C4-2B (cell line): Measurements from ENCODE around the gene C1QTNF9B.
"Not testable (repeated sequence)": the region's sequence is repeated elsewhere in the genome, so short reads cannot be mapped to it uniquely, and the experiment has no call there.

Source experiments
- H3K27ac ChIP-seq: fragments of 450-650 bp; 2 replicates; pipeline ENCODE4 v1.5.1; 2017
- CTCF ChIP-seq: fragments of 450-650 bp; conservative IDR thresholded peaks from 2 replicates; pipeline ENCODE4 v1.5.1; 2017; ENCODE audit warnings: mild to moderate bottlenecking
- ZFX ChIP-seq: fragments of 450-650 bp; IDR thresholded peaks from 2 replicates; pipeline ENCODE4 v1.6.1; 2017

The C1QTNF9B gene

GRCh38 chr13:23905766-23906165 lies 8.5 kb upstream of the C1QTNF9B start:
- H3K27ac ChIP-seq, result no peak overlapping the region
- TF ChIP-seq ZFX (no peak), CTCF (no peak)

- TF ChIP-seq ZFX (no peak), CTCF (no peak)
- no peak overlapping the region for H3K27ac ChIP-seq
These were observed 6.6 kb upstream of the C1QTNF9B start for GRCh38 chr13:23903906-23904280.

GRCh38 chr13:23902975-23903905 lies 5.9 kb upstream of the C1QTNF9B start:
- TF ChIP-seq CTCF, result no peak
- no peak for TF ChIP-seq ZFX

GRCh38 chr13:23901365-23901764 lies 4.1 kb upstream of the C1QTNF9B start:
- no peak overlapping the region for H3K27ac ChIP-seq
- TF ChIP-seq ZFX, result no peak
- no peak for TF ChIP-seq CTCF

More at GRCh38 chr13:23902975-23903905, 5.9 kb upstream of the C1QTNF9B start:
- no peak overlapping the region for H3K27ac ChIP-seq

- no peak overlapping the region for H3K27ac ChIP-seq
- TF ChIP-seq CTCF, result peak; percentile 86
- no peak for TF ChIP-seq ZFX
These were observed 2.3 kb upstream of the C1QTNF9B start for GRCh38 chr13:23899555-23899954.

- no peak overlapping the region for H3K27ac ChIP-seq
- TF ChIP-seq ZFX (no peak), CTCF (no peak)
These were observed 799 bp upstream of the C1QTNF9B start for GRCh38 chr13:23898101-23898500.

GRCh38 chr13:23894746-23895145 lies 2.6 kb downstream of the C1QTNF9B start:
- H3K27ac ChIP-seq, result not testable (repeated sequence)

- not testable (repeated sequence) for H3K27ac ChIP-seq
These were observed 3.5 kb downstream of the C1QTNF9B start for GRCh38 chr13:23893791-23894190.
